Keratinocyte (primary cell): ENCODE results near the gene LTBP3.

Source experiments
- CTCF ChIP-seq, 3 experiments: IDR thresholded peaks in 1 of 3; conservative IDR thresholded peaks in 1 of 3; optimal IDR thresholded peaks in 1 of 3; 2 replicates in 2 of 3; 3 replicates in 1 of 3; pipeline versions ENCODE3 to v1.5.1; 2011; ENCODE audit warnings: low read length in 3 of 3, mild to moderate bottlenecking in 3 of 3, moderate library complexity in 2 of 3, control low read depth in 1 of 3, inconsistent platforms in 1 of 3; ENCODE audit not compliant: insufficient read depth in 2 of 3; ENCODE audit errors: extremely low read depth in 1 of 3
- EZH2 ChIP-seq: IDR thresholded peaks from one replicate; pipeline ENCODE4 v1.6.1; 2012; ENCODE audit warnings: inconsistent platforms, mild to moderate bottlenecking, low read length, moderate library complexity

- TF ChIP-seq CTCF (optimal IDR thresholded peaks at IDR 0.05 in 1 of 3, IDR thresholded peaks at IDR 0.05 in 1 of 3, conservative IDR thresholded peaks at IDR 0.05 in 1 of 3; ENCODE audit: extremely low read depth in 1 of 3, insufficient read depth in 2 of 3, low read length in 3 of 3) (no peak), EZH2 (no peak)
These were observed 19.0 kb upstream of the LTBP3 start for GRCh38 chr11:65576867-65577755.
